ENCODE data around the gene GYS2.

GYS2 gene

GRCh38 chr12:21608196-21608595, 3.5 kb upstream of the GYS2 start:
- no peak for TF ChIP-seq CTCF (IDR thresholded peaks at IDR 0.05; ENCODE audit: borderline replicate concordance, control extremely low read depth, extremely low read depth, insufficient read depth, missing control alignments)
- in situ Hi-C loops (cut with MboI; ENCODE audit: low sequenced_read_pairs, unreplicated experiment) = no loop called here
- DNase-seq (ENCODE audit: low spot score) = no peak

GRCh38 chr12:21607701-21608100, 3.1 kb upstream of the GYS2 start:
- in situ Hi-C loops (cut with MboI; ENCODE audit: low sequenced_read_pairs, unreplicated experiment) = no loop called here
- DNase-seq (ENCODE audit: low spot score) = no peak
- peak; percentile 5 for TF ChIP-seq CTCF (IDR thresholded peaks at IDR 0.05; ENCODE audit: borderline replicate concordance, control extremely low read depth, extremely low read depth, insufficient read depth, missing control alignments)

DNA sequence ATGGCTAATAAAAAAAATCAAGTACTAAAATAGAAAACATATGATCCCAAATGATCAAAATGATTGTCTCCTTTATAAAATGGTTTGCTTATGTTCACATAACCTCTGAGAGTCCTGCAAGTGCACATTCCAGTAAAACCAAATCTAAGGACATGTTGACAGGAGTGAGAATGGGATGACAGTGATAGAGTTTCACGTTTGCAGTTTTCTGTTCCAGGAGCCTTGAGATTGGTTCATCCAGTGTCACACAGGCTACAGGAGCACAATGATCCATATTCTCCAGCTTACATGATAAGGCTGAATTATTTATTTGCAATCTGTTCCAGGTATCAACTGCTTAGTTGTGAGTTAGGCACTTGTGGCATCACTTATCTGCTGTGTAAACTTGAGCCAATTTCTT, 1.5 kb upstream of the GYS2 start:
- DNase-seq (ENCODE audit: low spot score) = no peak
- TF ChIP-seq CTCF (IDR thresholded peaks at IDR 0.05; ENCODE audit: borderline replicate concordance, control extremely low read depth, extremely low read depth, insufficient read depth, missing control alignments) = no peak
- in situ Hi-C loops (cut with MboI; ENCODE audit: low sequenced_read_pairs, unreplicated experiment) = no loop called here

- DNase-seq (ENCODE audit: low spot score) = no peak
- in situ Hi-C loops (cut with MboI; ENCODE audit: low sequenced_read_pairs, unreplicated experiment) = no loop called here
- TF ChIP-seq CTCF (IDR thresholded peaks at IDR 0.05; ENCODE audit: borderline replicate concordance, control extremely low read depth, extremely low read depth, insufficient read depth, missing control alignments) = no peak
These were observed 1.9 kb downstream of the GYS2 start for GRCh38 chr12:21602774-21603173.

- DNase-seq (ENCODE audit: low spot score) = no peak
- in situ Hi-C loops (cut with MboI; ENCODE audit: low sequenced_read_pairs, unreplicated experiment) = no loop called here
- TF ChIP-seq CTCF (IDR thresholded peaks at IDR 0.05; ENCODE audit: borderline replicate concordance, control extremely low read depth, extremely low read depth, insufficient read depth, missing control alignments) = no peak
These were observed 4.5 kb downstream of the GYS2 start for GRCh38 chr12:21600196-21600595.

DNA sequence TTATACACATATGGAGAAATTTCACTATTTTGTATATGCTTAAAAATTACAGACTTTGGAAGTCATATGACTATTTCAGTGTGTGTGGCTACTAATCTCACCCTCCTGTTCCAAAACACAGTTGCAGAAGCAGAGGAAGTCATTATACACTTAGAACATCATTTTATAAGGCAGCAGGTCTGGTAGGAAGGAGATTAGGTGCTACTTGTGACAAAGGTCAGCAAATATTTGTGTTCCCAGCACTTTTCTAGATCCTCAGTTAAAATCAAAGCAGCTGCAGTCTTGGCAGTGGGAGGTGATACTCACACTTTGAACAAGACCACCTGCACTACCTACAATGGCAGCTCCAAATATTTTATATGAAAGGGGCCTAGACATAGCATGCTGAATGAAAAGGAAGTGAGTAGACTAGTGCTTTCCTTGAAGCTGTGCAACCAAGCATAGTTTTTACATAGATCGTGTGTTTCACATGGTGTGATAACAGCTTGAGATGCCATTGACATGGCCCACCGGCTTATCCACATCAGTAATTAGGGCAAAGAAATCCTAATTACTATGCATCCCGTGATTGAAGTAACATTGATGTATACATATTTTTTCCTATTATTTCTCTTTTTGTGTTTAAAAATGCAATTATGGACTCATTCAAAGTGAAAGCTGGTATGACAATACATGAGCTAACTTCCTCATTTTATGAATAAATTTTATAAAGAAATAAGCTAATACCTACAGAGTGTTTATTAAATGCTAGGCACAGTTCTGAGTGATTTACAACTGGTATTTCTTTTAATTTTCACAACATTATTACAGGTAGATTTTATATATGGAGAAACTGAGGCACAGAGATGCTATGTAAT, 5.3 kb downstream of the GYS2 start:
- TF ChIP-seq CTCF (IDR thresholded peaks at IDR 0.05; ENCODE audit: borderline replicate concordance, control extremely low read depth, extremely low read depth, insufficient read depth, missing control alignments) = no peak
- DNase-seq (ENCODE audit: low spot score) = no peak
- in situ Hi-C loops (cut with MboI; ENCODE audit: low sequenced_read_pairs, unreplicated experiment) = no loop called here

All from GM13976 (cell line).